Cerebellar cortex (tissue), 1 donor: ENCODE data around the gene TEC.
A peak's percentile ranks its signal among the peaks of the same experiment; 100 is the strongest.
"Not testable (repeated sequence)": the region's sequence is repeated elsewhere in the genome, so short reads cannot be mapped to it uniquely, and the experiment has no call there.

ENCODE experiments used
- DNase-seq: peaks from one replicate; pipeline ENCODE4 v3.0.0-alpha.2; 2015; ENCODE audit warnings: low spot score

TEC gene

DNA sequence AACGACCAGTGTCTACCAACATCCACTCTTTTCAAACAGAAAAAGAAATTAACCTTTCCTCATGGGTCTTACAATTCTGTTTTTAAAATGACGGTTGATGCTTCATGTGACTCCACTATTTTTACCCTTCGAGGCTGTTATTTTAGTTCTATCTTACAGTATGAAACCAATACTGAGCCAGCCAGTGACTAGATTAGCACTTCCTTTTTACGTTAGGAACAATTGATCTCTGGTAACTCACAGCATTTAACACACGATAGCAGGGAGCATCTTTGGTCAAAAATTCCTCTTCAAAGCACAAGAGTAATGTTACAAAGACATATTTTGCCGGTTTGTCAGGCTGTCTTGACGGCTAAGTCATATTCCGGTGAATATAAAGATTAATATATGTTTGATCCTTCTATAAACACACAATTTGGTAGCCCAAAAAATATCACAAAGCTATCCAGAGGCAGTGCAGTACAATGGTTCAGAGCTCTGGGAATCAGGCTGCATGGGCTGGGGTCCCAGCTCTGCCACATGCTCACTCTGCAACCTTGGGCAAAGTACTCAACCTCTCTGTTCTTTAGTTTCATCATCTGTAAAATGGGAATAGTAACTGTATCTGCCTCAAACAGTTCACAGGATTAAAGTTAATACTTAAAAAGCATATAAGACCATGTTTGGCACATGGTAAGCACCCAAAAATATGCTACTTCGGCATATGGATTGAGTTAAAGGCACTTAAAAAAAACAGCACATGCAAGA is 72.7 kb downstream of the TEC start:
- no peak for DNase-seq

DNA sequence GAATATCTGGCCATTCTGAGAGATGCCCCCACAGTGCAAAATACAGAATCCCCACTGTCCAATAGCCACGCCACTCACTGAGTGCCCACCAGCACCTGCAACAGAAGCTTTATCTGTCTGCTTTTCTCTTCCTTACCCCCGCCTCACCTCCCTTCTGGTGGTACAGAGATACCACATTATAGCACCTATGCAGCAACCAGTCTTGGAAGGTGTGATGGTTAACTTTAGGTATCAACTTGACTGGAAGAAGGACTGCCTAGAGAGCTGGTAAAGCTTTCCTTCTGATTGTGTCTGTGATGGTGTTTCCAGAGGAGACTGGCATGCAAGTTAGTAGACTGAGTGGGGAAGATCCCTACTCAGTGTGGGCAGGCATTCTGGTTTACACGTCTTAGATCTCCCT is 73.8 kb downstream of the TEC start:
- DNase-seq: no peak

DNA sequence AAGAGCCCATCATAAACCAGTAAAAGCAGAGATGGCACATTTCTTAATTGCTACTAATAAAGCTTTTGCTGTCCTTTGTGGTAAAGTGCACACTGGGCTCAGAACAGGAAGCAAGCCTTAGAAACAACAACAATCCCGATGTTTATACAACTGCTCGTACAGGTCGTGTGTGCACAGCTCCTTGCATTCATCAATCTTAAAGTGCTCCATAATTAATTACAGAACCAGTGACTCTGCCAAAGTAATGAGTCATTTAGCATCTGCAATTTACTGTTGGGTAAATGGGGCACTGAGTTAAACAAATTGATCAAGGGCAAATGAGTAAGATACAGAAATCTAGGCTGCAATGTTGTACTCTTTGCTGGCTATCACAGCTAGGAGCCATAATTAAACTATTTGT is 74.3 kb downstream of the TEC start:
- DNase-seq: no peak

DNA sequence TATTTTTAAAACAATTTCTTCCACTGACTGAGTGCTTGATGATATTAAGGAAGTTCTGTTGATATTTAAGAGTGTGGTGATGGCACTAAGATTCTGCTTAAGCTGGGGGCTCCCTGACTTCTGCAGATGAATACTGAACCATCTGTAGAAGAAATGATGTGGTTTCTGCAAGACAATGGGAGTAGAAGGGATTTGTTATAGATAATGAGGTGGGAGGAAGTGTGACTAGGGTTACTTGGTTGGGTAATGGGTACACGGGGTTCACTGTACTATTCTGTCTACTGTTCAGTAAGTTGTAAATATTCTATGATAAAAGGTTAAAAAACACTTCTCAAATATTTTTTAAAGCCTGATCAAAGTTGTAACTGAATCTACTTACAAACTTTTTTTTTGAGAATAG is 74.7 kb downstream of the TEC start:
- no peak for DNase-seq

DNA sequence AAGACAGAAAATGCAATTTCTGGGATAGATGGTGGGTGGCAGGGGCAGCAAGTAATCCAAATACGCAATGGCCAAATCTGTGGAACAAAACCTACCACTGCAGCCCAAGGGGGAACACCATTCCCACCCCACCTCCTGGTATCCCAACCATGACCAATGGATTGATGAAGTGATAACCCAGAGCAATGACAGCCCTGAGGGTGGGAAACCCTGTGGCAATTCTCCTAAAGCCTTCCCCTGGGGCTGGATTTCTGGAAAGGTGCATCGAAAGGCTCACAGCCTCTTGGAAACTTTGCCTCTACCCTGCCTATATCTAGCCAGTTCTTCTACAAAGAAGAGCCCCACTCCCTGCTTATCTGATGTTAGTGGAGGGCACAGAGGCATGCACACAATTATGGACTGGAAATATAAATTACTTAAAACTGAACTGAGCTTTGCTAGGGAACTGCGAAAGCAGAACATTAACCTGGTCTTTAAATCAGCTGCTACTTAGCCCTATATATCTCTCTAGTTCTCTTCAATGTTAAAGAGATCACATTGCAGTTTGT is 75.6 kb downstream of the TEC start:
- no peak for DNase-seq

DNA sequence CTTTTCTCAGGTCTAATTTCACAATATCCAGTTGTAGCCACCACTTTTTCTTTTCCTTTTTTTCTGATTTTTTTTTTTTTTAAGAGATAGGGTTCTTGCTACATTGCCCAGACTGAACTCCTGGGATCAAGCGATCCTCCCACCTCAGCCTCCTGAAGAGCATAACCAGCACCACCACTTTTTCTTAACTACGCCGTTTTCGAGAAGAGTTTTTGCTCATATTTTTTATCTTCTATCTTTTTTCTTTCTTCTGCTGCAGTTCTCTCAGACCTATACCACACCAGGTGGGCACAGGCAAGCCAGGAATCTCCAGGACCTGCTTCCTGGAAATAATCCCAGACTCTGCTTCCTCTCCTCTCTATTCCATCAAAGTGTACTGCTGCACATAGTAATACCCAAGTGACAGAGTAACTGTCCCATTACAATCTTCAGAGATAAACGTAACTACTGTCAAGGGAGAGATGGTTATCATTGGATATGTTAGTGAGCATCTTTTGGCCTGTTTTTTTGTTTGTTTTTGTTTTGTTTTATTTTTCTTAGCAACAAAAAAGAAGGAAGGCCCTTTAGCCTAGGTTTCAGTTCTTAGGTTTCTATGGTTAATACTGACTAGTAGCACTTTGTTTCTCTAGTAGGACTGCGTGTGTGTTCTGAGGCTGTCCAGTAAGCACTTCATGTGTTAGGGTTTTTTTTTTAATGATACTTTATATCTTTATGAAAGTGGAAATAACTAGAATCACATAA is 76.4 kb downstream of the TEC start:
- no peak for DNase-seq

DNA sequence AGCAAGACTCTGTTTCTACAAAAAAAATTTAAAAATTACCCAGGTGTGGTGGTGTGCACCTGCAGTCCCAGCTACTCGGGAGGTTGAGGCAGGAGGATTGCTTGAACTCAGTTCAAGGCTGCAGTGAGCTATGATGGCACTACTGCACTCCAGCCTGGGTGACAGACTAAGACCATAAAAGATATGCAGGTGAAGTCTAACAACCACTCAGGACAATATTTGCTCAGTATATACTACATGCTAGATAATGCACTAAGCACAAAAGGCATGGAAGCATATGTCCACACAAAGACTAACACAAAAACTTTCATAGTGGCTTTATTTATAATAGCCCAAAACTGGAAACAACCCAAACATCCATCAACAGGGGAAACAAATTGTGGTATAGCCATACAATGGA is 77.9 kb downstream of the TEC start:
- no peak for DNase-seq

DNA sequence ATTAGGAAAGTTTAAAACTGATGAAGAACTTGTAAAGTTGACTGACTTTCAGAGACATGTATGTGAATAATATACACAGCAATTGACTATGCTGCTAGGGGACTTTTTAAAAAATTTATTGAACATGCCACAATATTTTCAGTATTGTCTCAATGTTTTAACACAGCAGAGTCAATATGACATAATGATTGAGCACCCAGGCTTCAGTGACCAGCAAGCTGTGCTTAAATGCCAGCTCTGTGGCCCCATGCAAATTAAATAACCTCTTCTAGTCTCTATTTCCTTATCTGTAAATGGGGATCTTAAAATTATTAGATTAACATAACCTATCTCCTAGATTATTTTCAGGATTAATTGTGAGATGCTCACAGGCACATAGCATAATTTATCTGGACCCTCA is 78.8 kb downstream of the TEC start:
- DNase-seq: no peak

DNA sequence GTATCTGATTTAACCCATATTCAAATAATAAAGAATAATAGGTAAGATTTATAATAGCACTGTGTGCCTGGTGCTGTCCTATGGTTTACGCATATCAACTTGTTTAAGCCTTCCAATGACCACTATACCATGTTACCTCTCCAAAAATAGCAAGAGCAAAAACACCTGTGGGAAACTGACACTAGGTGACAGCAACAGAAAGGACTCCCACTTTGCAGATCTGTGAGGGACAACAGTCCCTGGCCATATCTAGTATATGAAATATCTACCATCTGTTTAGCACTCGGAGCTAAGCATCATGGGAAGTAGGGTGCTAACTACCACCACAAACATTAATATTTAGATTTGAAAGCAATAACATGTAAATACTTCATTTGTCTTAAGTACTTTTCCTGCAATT is 79.9 kb downstream of the TEC start:
- DNase-seq: no peak

DNA sequence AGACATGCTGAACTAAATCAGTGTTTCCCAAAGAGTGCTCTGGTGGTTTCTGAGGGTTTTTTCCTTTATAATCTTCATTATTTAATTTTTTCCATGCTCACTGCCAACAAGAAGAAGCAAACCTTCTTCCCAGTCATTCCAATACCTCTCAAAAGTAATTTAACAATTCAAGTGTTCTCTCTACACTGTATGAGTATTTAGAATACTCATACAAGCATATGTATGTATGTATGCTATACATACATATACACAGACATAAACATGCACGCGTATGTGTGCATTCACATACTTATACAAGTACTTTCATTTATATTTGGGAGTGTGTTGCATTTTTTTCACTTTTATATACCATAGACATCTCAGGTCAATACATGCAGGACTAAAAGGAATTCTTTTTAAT is 81.2 kb downstream of the TEC start:
- no peak for DNase-seq

DNA sequence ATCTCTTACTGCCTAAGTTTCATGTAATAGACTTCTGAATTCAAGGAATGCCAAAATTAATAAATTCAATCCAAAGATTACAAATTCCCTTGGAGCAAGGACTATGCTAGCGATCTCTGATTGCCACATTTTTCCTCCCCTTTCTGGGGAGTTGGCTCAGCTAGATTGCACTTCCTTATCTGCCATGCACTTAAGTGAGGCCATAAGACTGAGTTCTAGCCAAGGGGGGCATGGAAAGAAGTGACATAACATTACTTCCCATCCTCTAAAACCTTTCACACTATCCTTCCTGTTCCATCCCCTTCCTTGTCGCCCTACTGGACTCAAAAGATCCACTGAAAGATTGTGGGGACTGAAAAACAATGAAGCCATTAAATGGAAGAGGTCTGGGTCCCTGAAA is 81.8 kb downstream of the TEC start:
- DNase-seq: no peak

DNA sequence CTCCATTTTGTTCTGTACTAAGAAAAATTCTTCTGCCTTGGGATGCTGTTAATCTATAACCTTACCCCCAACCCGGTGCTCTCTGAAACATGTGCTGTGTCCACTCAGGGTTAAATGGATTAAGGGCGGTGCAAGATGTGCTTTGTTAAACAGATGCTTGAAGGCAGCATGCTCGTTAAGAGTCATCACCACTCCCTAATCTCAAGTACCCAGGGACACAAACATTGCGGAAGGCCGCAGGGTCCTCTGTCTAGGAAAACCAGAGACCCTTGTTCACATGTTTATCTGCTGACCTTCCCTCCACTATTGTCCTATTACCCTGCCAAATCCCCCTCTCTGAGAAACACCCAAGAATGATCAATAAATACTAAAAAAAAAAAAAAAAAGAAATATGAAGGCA is 82.6 kb downstream of the TEC start:
- DNase-seq: not testable (repeated sequence)

DNA sequence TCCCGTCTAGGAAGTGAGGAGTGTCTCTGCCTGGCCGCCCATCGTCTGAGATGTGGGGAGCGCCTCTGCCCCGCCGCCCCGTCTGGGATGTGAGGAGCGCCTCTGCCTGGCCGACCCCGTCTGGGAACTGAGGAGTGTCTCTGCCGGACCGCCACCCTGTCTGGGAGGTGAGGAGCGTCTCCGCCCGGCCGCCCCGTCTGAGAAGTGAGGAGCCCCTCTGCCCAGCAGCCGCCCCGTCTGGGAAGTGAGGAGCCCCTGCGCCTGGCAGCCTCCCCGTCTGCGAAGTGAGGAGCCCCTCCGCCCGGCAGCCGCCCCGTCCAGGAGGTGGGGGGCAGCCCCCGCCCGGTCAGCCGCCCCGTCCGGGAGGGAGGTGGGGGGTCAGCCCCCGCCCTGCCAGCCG is 83.2 kb downstream of the TEC start:
- DNase-seq: not testable (repeated sequence)

DNA sequence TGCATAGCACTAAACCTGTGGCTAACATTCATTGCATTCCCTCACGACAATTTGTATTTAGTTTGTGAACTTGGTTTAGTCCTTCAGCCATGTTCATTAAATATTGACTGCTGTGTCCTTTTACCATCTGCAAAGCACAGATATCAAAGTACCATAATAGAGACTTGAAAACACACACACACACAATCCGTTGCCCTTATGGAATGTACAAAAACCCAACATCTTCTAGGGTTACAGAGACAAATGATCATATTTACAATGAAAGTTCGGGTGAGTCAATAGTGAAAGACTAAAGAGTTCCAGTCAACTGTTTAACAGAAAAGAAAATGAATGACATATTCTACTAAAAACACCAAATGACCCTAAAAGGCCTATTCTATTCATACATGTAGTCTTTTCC is 84.8 kb downstream of the TEC start:
- no peak for DNase-seq

DNA sequence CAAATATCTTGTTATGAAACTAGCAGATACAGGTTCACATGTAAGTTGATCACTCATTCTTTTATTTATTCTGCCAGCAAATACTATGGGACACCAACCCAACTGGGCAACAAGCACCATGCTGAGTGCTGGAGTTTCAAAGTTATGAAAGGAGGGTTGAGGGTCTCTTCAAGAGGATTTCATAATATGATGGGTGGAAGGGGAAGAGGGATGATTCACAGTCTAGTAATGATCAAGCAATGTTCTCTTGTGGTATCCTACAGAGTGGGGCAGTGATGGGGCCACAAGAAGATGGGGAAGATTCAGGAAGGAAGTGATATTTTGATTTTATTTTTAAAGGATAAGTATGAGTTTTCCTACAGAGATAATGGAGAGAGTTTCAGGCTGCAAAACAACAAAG is 89.4 kb downstream of the TEC start:
- DNase-seq: no peak

DNA sequence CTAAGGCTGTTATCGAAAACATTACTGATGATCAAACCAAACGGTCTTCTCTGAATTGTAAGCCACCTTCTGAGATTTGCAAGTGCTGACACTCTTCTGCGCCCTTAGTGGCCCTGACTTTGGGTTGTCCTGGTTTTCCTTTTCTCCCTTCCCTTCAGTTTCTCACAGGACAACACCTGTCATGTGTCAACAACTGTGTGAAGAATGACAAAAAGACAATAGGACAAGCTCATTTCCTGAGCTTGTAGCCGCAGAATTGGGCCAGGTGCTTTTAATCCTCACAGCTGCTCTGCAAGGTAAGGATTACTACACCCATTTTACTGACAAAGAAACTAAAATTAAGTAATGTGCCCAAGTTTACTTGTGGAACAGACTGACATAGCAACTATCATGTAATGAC is 90.7 kb downstream of the TEC start:
- DNase-seq: no peak

DNA sequence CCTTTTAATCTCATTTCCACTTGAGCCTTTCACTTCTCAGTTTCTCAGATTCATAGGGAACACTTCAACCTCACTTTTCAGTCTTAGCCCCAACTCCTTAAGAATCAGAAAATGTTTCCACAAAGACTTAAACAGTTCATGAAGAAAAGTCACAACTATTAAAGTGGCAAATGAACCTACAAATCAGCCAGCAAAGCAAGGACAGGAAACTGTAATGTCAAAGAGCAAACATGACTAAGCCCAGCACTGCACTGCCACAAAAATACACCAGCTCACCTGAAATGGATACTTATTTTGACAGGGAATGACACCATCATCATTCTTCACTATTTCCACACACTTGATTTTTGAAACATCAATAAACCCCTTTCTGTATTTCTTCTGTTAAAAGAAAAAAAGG is 93.8 kb downstream of the TEC start:
- DNase-seq: no peak

DNA sequence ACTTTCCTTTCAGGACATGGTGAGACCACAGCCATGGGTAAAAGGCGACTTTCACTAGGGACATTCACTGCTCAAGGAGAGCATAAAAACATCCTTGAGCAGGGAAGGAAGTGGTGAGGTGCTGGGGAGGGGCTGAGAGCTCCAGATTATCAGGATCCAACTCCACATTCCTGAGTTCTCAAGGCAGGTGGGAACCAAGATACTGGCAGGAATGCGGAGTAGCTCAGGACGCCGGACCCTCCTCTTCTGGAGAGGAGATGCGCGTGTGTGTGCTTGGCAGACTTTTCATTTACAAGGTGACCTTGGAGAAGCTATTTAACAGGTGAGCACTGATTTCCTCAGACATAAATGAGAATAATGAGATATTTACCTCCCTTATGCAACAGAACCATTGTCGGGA is 94.3 kb downstream of the TEC start:
- no peak for DNase-seq

DNA sequence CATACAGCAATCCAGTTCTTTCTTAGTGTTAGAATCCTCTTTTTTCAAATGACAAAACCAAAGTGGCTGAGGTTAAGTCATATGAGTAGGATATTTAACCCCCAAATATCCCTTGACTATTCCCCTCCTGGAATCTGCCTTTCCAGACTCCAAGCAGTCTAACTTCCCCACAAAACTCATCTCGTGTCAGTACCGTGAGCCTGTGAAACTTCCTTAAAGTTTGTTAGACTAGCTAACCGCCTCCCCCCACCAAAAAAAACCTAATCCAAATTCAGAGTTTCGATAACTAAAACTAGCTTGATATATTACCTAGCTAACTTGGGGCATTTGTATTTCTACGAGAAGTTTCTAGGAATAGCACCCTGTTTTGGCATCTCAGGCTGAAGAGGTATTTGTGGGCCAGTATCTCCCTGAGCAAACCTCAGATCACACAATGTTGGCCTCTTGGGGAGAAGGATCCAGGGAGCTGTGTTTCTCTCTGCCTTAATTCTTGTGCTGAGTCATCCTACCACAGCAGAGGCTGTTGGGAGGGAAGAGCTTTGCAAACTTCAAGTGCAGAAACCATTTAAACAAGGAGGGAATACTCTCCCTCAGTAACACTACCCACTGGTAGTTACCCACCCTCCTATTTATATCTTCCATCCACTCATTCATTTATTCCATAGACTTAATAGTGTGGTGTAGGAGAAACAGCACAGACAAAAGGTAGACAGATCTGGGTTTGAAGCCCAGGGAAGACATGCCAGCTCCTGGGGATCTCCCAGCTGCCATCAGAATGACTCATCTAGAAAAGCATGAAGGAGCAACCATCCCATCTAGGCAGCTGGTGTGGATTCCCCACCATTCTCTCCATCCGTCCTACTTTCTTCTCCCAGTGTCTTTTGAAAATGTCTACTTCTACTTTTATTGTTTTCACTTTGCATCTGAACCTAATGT is 96.3 kb downstream of the TEC start:
- peak; percentile 11 for DNase-seq

DNA sequence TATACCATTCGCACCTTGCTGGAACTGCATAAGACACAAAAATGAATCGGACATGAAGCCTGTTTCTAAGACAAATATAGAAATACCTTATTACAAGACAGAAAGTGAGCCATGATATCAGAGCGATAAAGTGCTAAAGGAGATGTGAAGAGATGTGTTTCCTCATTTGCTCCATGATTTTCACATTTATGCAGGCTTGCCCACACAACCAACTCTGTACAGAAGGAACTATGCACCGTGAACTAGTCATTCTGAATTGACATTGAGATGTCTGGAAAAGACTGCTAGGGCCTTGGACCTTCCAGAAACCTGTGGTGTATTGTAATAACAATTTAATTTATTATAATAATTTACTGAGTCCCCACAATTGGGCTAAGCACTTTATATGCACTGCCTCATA is 97.0 kb downstream of the TEC start:
- no peak for DNase-seq

DNA sequence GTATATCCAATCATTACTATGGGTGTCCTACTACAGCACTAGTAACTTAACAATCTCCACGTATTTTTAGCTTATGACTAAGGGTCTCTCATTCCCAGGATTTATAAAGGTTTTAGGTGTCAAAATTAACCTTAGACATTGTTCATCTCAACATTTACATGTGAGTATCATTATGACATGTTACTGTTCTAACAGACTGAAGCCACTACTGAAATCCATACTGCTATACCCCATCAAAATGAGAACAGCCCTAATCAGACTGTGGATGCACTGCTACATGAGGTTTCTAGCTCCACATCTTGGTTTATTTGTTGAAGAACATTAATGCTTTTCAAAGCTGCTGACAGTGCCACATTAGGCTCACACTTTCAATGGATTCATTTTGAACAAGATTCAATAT is 100.0 kb downstream of the TEC start:
- DNase-seq: no peak

DNA sequence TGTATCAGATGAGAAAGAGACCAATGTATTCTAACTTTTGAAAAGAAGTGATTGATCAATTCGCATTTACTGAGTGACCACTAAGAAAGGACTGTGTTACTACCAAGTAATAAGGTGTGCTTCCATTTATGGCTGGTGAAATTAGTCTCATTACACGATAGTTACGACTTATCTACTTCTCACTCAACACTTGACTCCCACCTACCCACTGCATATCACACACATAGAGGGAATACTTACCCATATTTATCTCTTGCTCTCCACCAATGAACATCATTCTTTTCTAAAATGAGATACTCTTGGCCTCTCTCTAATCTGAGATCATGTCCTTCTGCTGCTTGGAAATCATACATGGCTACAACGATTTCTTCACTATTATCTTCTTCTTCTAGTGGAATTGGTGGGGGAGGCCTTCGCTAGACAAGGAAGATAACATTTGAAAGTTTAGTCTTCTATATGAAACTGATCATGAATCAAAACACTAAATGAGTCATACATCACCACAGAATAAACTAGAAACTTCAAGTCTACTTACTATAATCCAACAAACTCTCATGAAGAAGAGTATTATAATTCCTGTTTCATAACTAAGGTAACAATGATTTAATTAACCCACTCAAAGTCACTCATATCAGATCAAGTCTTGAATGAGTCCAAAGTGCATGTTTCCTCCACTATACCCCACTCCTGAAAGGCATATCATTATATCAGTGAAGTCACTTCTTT is 101.9 kb downstream of the TEC start:
- no peak for DNase-seq
